Measurements from ENCODE around the gene NTN1.

NTN1 gene

DNA sequence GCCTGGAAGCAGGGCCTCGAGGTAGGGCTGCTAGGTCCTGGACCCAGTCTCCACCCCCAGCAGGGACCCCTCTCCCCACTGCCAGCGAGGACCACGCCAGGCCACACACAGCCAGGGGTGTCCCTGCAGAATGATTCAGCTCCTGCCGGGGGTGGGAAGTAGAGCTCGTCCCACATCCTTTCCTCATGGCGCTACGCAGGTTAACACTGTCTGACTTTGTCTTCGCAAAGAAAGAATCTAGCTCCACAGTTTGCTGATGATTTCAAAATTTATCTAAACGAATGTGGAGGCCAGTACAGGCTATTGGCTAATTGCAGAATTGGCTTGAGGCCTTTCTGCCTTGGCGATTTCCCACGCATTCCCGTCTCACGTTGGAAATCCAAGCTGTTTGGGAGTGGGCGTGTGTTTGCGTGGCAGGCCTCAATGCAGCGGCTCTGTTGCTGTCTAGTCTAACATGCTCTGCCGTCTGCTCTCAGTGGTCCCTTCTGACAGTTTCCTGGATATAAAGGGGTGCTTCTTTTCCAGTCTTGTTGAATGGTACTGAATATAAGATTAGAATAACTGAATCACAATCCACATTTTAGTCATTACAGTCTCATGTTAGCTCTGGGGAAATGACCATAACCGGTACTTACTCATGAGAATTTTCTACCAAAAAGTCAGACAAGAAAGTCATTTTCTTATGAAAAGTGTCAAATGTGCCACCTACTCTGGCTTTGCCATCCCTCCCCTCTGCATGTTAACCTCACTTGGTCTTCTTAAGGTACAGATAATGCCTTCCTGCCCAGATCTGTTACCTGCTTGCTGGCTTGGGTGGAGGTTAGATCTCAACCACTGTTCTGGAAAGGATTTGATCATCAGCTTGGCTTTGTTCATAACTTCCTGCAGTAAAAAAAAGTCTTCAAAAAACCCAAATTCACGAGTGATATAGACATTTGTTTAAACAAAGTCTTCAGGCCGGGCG is 252.4 kb downstream of the NTN1 start:
- DNase-seq (ENCODE audit: low read depth), result no peak

DNA sequence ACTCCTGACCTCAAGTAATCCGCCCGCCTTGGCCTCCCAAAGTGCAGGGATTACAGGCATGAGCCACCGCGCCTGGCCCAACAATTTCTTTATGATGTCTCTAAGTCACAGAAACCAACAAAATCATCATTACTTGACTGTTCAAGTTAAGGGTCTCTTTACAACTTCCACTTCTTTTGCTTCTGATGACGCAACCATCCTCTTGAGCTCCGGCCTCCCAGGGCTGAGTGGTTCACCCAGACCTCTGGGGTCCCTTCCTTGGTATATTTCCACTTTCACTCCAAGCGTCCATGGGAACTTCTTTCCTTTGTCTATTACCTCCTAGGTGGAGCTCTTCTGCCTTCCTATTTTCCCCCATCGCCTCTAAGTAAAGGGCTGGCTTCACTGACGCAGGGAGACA is 253.7 kb downstream of the NTN1 start:
- DNase-seq (ENCODE audit: low read depth), result no peak

DNA sequence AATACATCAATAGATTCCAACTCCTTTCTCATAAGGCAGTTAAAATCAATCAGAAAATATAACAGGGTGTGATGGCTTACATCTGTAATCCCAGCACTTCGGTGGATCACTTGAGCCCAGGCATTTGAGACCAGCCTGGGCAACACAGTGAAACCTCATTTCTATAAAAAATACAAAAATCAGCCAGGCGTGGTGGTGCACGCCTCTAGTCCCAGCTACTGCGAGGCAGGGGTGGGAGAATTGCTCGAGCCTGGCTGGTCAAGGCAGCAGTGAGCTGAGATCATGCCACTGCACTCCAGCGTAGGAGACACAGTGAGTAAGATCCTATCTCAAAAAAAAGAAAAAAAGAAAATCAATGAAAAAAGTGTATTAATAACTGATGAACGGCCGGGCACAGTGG is 258.6 kb downstream of the NTN1 start:
- DNase-seq (ENCODE audit: low read depth), result no peak

DNA sequence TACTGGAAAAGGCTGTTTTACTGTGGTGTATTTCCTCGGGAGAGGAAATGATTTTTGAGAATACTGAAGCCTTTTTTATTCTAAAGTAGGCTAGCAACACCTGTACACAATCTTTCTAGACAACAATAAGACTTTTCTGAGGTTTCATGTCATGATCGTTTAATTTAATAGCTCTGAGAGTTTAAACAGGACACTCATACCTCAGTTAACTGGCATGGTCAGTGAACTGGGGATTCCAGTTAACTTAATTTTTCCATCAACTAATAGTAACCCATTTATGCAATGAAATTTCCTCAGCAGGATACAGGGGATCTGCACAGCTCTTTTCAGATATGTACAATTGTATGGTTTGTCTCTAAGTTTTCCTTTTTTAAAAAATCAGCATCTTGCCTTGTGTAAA is 262.6 kb downstream of the NTN1 start:
- no peak for DNase-seq (ENCODE audit: low read depth)

DNA sequence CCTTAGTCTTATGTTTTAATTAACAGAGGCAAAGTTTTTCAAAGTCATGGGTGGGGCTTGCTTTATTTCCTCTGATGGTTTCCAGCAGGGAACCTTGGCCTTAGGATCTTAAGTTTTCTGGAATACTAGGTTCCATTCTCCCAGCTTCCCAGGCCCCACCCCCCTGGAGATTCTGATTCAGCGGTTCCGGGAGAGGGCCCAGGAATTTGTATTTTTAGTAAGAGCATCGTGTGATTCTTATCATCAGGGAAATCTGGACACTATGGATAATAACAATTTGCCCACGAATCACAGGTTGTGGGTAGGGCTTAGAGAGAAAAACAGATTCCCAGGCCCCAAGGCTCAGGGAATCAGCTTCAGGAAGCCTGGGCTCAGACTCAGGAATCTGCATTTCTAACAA is 263.6 kb downstream of the NTN1 start:
- no peak for DNase-seq (ENCODE audit: low read depth)

DNA sequence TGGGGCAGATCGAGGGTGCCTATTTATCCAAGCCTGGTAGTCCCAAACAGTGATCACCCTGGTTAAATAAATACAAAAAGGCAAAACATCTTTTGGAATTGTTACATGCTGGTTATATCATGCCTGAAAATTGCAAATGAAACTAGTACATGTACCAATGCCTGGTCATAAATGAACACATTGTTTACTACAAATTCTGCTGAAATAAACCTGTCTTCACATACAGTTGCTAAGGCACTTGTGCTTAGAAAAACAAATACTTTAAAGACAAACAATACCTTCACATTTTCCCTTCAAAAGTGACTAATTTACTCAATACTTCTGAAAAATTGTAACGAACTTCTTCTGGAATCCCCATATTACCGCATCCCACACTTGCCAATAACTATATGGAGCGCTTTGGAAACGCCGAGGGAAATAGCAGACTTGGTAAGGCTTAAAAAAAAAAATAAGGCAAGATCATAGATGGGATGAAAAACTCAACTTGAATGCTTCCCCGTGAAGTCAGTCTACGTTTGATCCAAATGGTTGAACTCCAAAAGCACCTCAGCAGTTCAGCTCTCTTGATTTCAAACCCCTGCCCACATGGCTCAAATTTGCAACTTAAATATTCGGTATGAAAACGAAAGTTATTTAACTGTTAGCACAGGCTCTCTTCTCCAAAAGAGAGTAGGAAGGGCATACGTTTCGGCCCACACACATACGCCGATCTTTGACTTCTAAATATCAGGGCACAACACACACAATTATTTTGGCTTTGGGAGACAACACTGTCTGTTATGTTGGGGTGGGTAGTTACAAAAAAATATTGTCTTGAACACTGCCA is 264.5 kb downstream of the NTN1 start:
- no peak for DNase-seq (ENCODE audit: low read depth)

DNA sequence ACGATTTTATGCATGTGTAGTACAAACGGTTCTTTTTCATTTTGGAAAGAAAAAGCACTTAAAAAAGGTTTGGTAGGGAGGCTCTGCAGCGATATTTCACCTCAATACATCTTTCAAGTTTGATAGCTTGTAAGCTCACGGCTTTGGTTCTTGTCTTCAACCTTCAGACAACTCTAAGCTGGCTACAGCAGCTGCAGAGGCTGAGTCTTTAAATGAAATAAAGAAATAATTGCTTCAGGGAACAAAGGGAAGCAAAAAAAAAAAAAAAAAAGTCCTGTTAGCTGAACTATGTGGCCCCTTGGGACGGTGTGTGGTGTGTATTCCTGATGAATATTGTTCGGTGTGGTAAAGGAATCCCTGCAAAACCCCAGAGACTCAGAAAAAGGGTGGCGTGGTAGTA is 265.1 kb downstream of the NTN1 start:
- DNase-seq (ENCODE audit: low read depth), result no peak

DNA sequence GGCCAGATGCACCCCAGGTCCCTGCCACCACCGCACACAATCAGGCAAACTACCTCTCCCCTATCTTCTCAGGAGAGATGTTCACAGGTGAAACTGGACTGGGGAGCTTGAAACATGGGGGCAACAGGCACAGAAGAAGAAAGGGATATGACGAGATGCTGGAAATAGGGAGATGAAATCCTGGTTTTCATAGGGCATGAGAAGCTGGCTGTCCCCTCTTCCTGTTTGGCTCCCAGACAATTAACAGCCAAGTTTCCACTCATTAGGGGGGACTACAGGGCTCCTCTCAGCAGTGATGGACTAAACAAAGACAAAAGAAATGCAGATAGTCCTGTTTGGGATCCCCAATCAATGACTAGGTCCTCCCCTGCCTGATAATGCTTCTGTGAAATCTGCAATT is 266.0 kb downstream of the NTN1 start:
- DNase-seq (ENCODE audit: low read depth), result no peak

DNA sequence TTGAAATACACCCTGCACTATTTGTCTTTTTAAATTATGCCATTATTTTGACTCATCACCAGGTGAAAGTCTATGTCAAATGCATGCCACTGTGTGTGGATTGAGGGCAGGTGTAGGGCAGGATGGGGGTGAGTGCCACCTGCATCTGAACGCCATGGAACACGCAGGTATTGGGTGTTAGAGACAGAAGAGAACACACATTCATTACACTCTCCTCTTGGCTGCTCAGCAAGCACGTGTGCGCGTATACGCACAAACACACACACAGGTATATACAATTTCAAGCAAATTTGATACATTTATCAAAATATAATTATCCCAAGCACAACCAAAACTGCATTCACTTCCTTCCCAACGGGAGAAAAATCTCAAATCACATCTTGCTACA is 268.9 kb downstream of the NTN1 start:
- no peak for DNase-seq (ENCODE audit: low read depth)

DNA sequence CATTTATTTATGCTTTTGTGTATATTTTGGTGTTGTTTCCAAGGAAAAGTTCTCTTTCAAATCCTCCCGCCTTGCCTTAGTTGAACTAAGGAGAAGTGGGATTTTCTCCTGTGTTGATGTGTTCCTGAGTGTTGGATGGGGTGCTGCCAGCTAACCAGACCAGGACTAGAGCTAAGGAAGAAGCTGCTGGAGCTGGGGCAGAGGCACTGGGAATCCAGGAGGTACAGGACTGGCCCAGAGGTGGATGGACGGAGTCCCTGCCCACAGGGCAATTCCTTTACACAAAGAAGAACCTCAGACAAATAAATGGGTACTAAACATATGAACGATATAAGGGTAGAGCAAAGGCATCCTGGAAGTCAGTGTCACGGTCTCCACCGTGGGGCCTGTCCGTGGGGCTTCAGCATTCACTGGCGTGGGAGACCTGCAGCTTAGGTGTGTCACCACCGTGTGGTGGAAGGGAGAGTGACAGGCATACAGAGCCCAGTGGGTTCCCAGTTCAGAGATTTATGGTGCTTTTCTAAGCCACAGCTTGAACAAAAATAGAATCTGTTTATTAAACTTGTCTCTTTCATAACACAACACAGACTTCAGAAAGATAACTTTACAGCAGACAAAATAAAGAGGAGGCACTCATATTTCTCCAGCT is 270.7 kb downstream of the NTN1 start:
- no peak for DNase-seq (ENCODE audit: low read depth)

DNA sequence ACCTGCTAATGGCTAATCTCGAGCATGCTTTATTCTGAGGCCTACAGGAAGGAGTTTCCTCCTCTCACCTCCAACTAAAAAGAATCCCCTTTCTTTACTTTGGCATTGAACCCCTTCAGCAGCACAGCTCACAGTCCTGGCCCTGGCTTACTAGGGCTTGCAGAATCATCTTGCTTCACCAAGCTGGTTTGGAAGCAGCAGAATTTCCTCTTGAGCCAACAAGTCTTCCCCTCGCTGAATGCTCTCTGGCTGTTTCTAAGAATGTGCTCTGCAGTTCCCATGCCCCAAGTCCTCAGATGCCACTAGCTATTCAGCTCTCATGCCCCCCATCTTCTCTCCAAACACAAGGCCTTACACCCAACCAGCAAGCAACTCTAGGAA is 271.2 kb downstream of the NTN1 start:
- no peak for DNase-seq (ENCODE audit: low read depth)

Data from HS-27A (cell line).